Neural cell (in vitro differentiated cells): Measurements from ENCODE around the gene SH3PXD2B. TPM values are rescaled to one million over a fixed set of nuclear protein-coding genes. Genes with fewer than 3 reads are reported as not detected.

Experiments
- H2AFZ ChIP-seq: fragments of 200-600, 300-800 bp; sonication (generic), shearing (Covaris generic); 2 replicates; pipeline ENCODE4 v1.6.0; 2014; ENCODE audit warnings: low read depth, mild to moderate bottlenecking, antibody characterized with exemption, low read length, moderate library complexity
- H3F3A ChIP-seq: fragments of 200-600 bp; shearing (Covaris generic); 2 replicates; pipeline ENCODE4 v1.6.1; 2016; ENCODE audit warnings: mild to moderate bottlenecking, moderate library complexity, mixed read lengths, antibody characterized with exemption, low read length; ENCODE audit not compliant: insufficient read depth, poor library complexity, severe bottlenecking
- H3K27ac ChIP-seq: fragments of 200-600, 300-800 bp; sonication (generic), shearing (Covaris generic); 2 replicates; pipeline ENCODE4 v1.5.1; 2014; ENCODE audit warnings: mild to moderate bottlenecking, low read length, moderate library complexity
- H3K27me3 ChIP-seq: fragments of 300-800, 200-600 bp; sonication (generic), shearing (Covaris generic); 2 replicates; pipeline ENCODE4 v1.6.0; 2014; ENCODE audit warnings: mild to moderate bottlenecking, low read depth, low read length, moderate library complexity; ENCODE audit not compliant: insufficient read depth
- H3K36me3 ChIP-seq: fragments of 300-800, 200-600 bp; sonication (generic), shearing (Covaris generic); 2 replicates; pipeline ENCODE4 v1.5.1; 2014; ENCODE audit warnings: mild to moderate bottlenecking, antibody characterized with exemption, low read length, moderate library complexity; ENCODE audit not compliant: insufficient read depth
- H3K4me2 ChIP-seq: fragments of 300-800, 200-600 bp; sonication (generic), shearing (Covaris generic); 2 replicates; pipeline ENCODE4 v1.6.0; 2014; ENCODE audit warnings: mild to moderate bottlenecking, low read length
- H3K4me3 ChIP-seq: fragments of 300-800, 200-600 bp; sonication (generic), shearing (Covaris generic); 2 replicates; pipeline ENCODE4 v1.5.1; 2014; ENCODE audit warnings: mild to moderate bottlenecking, low read length, moderate library complexity
- H3K79me2 ChIP-seq: fragments of 200-600 bp; shearing (Covaris generic); replicated peaks from 2 replicates; pipeline ENCODE4 v1.6.0; 2014; ENCODE audit warnings: mild to moderate bottlenecking, low read length, moderate library complexity; ENCODE audit not compliant: insufficient read depth
- H3K9ac ChIP-seq: fragments of 300-800, 200-600 bp; sonication (generic), shearing (Covaris generic); 2 replicates; pipeline ENCODE4 v1.6.1; 2016; ENCODE audit warnings: mild to moderate bottlenecking, low read length, mixed read lengths
- H3K9me2 ChIP-seq: fragments of 200-600 bp; shearing (Covaris generic); 2 replicates; pipeline ENCODE4 v1.6.1; 2016; ENCODE audit warnings: mild to moderate bottlenecking, low read length, mixed read lengths; ENCODE audit not compliant: insufficient read depth
- H3K9me3 ChIP-seq: fragments of 200-600, 300-800 bp; sonication (generic), shearing (Covaris generic); 2 replicates; pipeline ENCODE4 v1.6.1; 2016; ENCODE audit warnings: mild to moderate bottlenecking, mixed run types, low read length, moderate library complexity, mixed read lengths
- H4K20me1 ChIP-seq: fragments of 200-600 bp; shearing (Covaris generic); 2 replicates; pipeline ENCODE4 v1.6.1; 2016; ENCODE audit warnings: mild to moderate bottlenecking, mixed run types; ENCODE audit not compliant: insufficient read depth
- CTCF ChIP-seq: fragments of 450-650 bp; IDR thresholded peaks from 2 replicates; pipeline ENCODE4 v1.5.1; 2014; ENCODE audit warnings: antibody characterized with exemption, mild to moderate bottlenecking, moderate library complexity; ENCODE audit not compliant: poor library complexity, severe bottlenecking
- EP300 ChIP-seq: fragments of 450-650 bp; conservative IDR thresholded peaks from 2 replicates; pipeline ENCODE4 v1.6.1; 2014; ENCODE audit warnings: antibody characterized with exemption, mild to moderate bottlenecking, moderate library complexity; ENCODE audit not compliant: poor library complexity, severe bottlenecking
- EZH2 ChIP-seq: fragments of 200-600, 300-800 bp; shearing (Covaris generic), sonication (generic); IDR thresholded peaks from 2 replicates; pipeline ENCODE4 v1.6.1; 2014; ENCODE audit warnings: antibody characterized with exemption, low read length, borderline replicate concordance, mild to moderate bottlenecking; ENCODE audit not compliant: insufficient read depth, poor library complexity, severe bottlenecking
- MXI1 ChIP-seq: fragments of 450-650 bp; conservative IDR thresholded peaks from 2 replicates; pipeline ENCODE4 v1.6.1; 2014; ENCODE audit warnings: antibody characterized with exemption, mild to moderate bottlenecking; ENCODE audit not compliant: poor library complexity, severe bottlenecking
- POLR2AphosphoS5 ChIP-seq: IDR thresholded peaks from 2 replicates; pipeline ENCODE4 v1.6.1; 2012
- RAD21 ChIP-seq: fragments of 450-650 bp; conservative IDR thresholded peaks from 2 replicates; pipeline ENCODE4 v1.6.1; 2014; ENCODE audit warnings: antibody characterized with exemption, mild to moderate bottlenecking, moderate library complexity
- REST ChIP-seq: IDR thresholded peaks from 2 replicates; pipeline ENCODE4 v1.6.1; 2012; ENCODE audit warnings: borderline replicate concordance
- SMC3 ChIP-seq: fragments of 450-650 bp; conservative IDR thresholded peaks from 2 replicates; pipeline ENCODE4 v1.6.1; 2014; ENCODE audit warnings: antibody characterized with exemption, mild to moderate bottlenecking, moderate library complexity; ENCODE audit not compliant: poor library complexity
- TAF1 ChIP-seq: IDR thresholded peaks from 2 replicates; pipeline ENCODE4 v1.6.1; 2012; ENCODE audit warnings: low read depth
- polyA plus RNA-seq: library from polyadenylated mRNA; depleted of rRNA; stranded (reverse); fragments of >200 nt; gene quantifications from 2 replicates; pipeline ENCODE4 v1.2.3, GENCODE V29; 2014

SH3PXD2B gene
- polyA plus RNA-seq, 1 donor from 2014 or later = 11.7 TPM

- TF ChIP-seq EP300 = no peak
These were observed 132.7 kb downstream of the SH3PXD2B start (continued) for GRCh38 chr5:172321593-172321992.

GRCh38 chr5:172319708-172320441, 134.4 kb downstream of the SH3PXD2B start:
- Histone ChIP-seq H2AFZ (no peak overlapping the region), H3K9me2 (no peaks in the 10 kb centered on the region), H3K27ac (no peak overlapping the region), H3K79me2 (no peaks in the 10 kb centered on the region), H3K9ac (no peak overlapping the region), H3K36me3 (no peaks in the 10 kb centered on the region), H3K27me3 (no peaks in the 10 kb centered on the region), H3K4me2 (no peak overlapping the region), H4K20me1 (no peaks in the 10 kb centered on the region), H3K9me3 (no peaks in the 10 kb centered on the region), H3F3A (no peaks in the 10 kb centered on the region), H3K4me3 (no peak overlapping the region)
- no peak for TF ChIP-seq CTCF
- TF ChIP-seq TAF1 = no peak
- no peak for TF ChIP-seq MXI1
- no peak for TF ChIP-seq POLR2AphosphoS5
- no peak for TF ChIP-seq EZH2
- no peak for TF ChIP-seq REST
- TF ChIP-seq SMC3 = no peak
- no peak for TF ChIP-seq EP300
- no peak for TF ChIP-seq RAD21

GRCh38 chr5:172315587-172316493, 138.5 kb downstream of the SH3PXD2B start:
- Histone ChIP-seq H3K9me3 (no peaks in the 10 kb centered on the region), H3K4me3 (no peak overlapping the region), H3K9ac (no peak overlapping the region)

More at GRCh38 chr5:172315587-172316493, 138.5 kb downstream of the SH3PXD2B start:
- no peaks in the 10 kb centered on the region for H3F3A ChIP-seq
- H3K27ac ChIP-seq = no peak overlapping the region
- no peaks in the 10 kb centered on the region for H3K27me3 ChIP-seq
- no peak overlapping the region for H3K4me2 ChIP-seq
- no peaks in the 10 kb centered on the region for H3K79me2 ChIP-seq
- H3K36me3 ChIP-seq = no peaks in the 10 kb centered on the region
- no peak for TF ChIP-seq MXI1
- no peak overlapping the region for H2AFZ ChIP-seq
- no peaks in the 10 kb centered on the region for H4K20me1 ChIP-seq
- H3K9me2 ChIP-seq = no peaks in the 10 kb centered on the region
